Panc1 (cell line): Measurements from ENCODE around the gene CYSTM1.

Source experiments
- POLR2AphosphoS5 ChIP-seq: IDR thresholded peaks from 2 replicates; pipeline ENCODE4 v1.6.1; 2012; ENCODE audit warnings: mild to moderate bottlenecking, low read depth, low read length, moderate library complexity
- SIN3A ChIP-seq: IDR thresholded peaks from 2 replicates; pipeline ENCODE4 v1.6.1; 2012; ENCODE audit warnings: low read depth, mild to moderate bottlenecking, low read length, moderate library complexity, borderline replicate concordance; ENCODE audit not compliant: insufficient read depth
- TF ChIP-seq, protein P1 (sequence below): fragments of 450-650 bp; IDR thresholded peaks from 2 replicates; pipeline ENCODE4 v1.5.1; 2017; ENCODE audit warnings: mild to moderate bottlenecking

DNA sequence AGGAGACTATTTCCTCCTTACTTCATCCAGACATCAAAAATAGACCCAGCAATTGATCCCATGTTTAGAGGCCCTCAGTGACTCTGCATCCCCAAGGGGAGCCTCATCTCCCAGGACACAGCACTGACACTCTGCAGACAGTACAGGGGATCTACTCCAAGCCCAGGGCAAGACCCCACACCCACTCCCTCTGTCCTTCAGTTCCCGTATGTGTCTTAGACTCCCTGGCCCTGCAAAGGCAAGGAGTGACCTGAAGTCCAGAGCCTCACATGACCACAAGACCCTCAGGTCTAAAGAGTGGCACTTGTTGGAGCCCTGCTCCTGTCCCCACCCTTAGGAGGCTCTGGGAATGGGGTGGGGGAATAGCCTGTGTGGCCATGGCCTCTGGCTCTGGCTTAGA is 27.5 kb upstream of the CYSTM1 start:
- TF ChIP-seq POLR2AphosphoS5 (no peak), SIN3A (no peak)
- TF ChIP-seq, protein P1, sequence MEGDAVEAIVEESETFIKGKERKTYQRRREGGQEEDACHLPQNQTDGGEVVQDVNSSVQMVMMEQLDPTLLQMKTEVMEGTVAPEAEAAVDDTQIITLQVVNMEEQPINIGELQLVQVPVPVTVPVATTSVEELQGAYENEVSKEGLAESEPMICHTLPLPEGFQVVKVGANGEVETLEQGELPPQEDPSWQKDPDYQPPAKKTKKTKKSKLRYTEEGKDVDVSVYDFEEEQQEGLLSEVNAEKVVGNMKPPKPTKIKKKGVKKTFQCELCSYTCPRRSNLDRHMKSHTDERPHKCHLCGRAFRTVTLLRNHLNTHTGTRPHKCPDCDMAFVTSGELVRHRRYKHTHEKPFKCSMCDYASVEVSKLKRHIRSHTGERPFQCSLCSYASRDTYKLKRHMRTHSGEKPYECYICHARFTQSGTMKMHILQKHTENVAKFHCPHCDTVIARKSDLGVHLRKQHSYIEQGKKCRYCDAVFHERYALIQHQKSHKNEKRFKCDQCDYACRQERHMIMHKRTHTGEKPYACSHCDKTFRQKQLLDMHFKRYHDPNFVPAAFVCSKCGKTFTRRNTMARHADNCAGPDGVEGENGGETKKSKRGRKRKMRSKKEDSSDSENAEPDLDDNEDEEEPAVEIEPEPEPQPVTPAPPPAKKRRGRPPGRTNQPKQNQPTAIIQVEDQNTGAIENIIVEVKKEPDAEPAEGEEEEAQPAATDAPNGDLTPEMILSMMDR: no peak
